GM21367 (cell line): Measurements from ENCODE around the gene TBCCD1.
"Not testable (repeated sequence)": the region's sequence is repeated elsewhere in the genome, so short reads cannot be mapped to it uniquely, and the experiment has no call there.

Source experiments
- ATAC-seq: cut with Tn5 transposase; IDR thresholded peaks from one replicate; pipeline ENCODE4 v1.9.1; 2021; ENCODE audit not compliant: unreplicated experiment

The TBCCD1 gene

DNA sequence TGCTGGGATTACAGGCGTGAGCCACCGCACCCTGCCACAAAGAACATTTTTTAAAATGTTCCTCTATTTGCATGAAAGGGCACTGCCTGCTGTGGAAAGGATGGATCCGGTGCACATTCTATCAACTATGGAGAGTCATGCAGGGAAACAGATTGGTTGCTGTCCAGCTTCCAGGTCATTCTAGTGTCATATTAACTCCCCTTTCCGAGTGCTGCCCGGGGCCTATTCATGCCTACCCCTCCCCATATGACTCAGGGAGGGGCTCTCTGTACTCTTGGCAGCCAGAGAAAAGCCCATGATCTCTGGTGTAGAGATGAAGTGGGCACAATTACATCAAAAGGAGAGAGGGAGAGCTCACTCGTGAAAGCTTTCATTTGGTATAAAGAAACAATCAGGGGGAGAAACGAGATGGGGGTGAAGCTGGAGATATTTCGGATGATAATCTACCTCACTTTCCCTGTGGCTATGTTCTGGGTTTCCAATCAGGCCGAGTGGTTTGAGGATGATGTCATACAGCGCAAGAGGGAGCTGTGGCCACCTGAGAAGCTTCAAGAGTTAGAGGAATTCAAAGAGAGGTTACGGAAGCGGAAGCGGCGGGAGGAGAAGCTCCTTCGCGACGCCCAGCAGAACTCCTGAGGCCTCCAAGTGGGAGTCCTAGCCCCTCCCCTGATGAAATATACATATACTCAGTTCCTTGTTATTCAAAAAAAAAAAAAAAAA lies 29.6 kb upstream of the TBCCD1 start:
- no peak for ATAC-seq

DNA sequence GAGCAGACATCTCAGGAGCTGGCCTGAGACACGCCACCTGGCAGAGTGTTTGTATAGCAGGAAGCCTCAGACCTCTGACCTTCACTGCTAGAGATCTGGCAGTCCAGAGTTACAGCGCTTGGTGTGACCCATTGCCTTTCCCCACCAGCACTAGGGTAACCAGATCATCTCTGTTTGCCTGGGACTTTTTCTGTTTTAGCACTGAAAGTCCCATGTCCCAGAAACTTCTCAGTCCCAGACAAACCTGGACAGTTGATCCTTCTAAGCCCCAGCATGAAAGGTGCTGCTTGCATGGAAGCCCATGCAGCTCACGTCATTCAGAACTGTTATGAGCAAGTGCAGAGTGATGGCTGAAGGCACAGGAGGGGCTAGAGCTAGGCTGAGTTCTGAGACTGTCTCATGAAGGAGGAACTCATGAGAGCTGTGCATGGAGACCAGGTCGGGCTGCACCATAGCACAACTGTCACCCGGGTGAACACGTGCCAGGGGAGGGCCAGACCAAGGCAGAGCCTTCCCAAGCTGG lies 27.5 kb upstream of the TBCCD1 start:
- no peak for ATAC-seq

DNA sequence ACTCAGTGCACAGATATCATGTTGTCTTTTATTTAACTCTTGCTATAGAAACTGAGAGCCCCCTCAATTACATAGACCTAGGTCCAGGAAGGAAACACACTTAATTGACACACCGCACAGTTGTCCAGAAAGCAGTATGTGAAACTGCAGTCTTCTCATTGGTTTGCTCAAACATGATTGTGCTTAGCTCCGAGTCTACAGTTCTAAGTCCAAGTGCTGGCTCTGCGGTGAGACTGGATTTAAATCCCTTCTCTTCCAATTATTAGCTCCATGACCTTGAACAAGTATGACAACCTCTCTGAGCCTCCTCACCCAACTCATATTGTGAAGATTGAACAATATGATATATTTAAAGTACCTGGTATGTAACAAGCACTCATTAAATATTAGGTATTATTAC lies 26.7 kb upstream of the TBCCD1 start:
- no peak for ATAC-seq

DNA sequence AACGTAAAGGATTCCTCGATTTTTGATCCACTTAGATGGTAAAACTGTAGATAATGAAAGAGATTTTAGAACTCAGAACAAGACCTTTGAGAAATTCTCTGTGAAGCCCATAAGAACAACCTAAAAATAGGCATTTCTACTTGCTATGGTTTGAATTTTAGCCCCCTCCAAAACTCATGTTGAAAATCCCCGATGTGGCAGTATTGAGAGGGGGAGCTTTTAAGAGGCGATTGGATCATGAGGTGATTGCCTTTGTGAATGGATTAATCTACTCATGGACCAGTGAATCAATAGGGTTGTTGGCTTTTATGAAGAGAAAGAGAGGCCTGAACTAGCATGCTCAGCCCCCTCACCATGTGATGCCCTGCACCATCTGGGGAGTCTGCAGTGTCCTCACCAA lies 25.5 kb upstream of the TBCCD1 start:
- ATAC-seq = no peak

DNA sequence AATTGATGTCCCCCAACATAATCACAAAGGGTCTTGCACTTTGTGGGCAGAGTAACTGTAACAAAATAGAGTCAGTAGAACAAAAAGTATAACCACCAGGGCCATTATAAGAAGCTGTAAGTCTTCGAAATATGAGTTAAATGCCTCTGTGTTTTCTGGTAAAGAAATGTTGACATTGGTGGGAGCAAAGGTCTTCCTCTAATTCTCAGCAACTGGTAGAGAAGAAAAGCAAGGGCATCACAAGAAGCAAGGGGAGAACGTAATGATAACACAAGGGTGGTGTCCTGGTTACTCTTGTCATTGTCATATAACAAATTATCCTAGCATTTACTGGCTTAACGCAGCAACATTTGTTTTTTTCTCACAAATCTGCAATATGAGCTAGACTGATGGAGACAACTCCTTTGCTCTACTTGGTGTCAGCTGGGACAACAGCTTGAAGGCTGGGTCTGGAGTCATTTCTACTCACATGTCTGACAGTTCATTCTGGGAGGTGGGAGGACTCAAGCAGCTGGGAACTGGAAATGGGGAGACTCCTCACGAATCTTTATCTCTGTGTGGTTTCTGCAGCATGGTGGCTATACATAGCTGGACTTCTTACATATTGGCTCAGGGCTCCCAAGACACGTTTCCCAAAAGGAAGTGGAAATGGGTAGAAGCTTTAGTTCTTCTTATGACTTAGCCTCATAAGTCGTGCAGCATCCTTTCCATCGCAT lies 23.6 kb upstream of the TBCCD1 start:
- no peak for ATAC-seq

DNA sequence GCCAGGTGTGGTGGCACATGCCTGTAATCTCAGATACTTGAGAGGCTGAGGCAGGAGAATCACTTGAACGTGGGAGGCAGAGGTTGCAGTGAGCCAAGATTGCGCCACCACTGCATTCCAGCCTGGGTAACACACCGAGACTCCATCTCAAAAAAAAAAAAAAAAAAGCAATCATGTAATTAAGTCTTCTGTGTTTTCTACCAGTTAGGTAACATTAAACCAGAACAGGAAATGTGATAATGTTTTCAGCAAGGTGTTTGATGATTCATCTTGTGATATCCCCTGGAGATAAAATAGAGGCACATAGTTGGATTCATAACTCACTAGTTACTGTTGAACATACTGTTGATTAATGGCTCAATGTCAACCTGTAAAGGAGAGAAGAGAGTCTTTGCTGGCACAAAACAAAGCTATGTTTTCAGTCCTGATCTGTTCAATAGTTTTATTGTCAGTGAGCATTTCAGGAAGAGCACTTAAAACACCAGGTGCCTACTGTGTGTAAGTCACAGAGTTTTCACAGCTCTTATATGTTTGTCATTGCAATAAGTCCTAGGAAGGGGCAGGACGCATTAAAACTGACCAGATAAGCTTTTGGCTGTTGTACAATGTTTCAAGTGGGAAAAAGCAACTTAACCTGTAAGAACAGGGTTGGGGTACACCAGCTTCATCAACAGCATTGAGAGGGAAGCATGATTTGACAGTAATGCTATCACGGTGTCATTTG lies 22.9 kb upstream of the TBCCD1 start:
- ATAC-seq = no peak

DNA sequence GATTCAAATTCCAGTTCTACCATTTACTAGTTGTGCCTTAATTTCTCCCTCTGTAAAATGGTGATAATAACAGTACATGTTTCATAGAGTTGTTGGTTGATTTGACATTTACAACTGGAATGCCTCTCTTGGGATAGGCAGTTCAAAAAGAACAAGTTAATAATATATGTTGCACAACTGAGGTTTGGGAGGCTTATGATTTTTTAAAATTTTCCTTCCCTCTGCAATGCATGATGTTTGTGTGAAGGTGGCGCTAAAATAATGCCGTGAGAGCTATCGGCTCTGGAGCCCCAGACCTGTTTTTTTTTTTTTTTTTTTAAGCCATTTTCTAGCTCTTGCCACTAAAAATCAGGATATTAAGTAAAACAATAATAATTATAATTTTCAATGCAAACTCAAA lies 22.0 kb upstream of the TBCCD1 start:
- no peak for ATAC-seq

DNA sequence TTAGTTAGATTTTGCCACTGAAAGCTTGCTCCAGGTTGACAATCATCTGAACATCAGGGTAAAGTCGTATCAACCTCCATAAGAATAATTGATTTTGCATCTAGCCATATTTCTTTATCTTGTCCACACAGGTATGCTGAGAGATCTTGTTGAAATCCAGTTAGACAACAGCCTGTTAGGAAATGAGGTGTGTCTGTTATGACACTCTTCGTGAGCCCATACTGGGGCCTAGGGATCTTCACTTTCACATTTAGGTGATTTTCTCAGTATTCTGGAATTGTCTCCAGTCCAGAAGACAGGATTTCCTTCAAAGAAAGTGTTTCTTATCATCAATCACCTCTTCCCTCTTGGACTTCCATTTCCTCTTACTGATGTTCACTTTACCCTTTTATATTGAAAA lies 21.5 kb upstream of the TBCCD1 start:
- ATAC-seq = no peak

DNA sequence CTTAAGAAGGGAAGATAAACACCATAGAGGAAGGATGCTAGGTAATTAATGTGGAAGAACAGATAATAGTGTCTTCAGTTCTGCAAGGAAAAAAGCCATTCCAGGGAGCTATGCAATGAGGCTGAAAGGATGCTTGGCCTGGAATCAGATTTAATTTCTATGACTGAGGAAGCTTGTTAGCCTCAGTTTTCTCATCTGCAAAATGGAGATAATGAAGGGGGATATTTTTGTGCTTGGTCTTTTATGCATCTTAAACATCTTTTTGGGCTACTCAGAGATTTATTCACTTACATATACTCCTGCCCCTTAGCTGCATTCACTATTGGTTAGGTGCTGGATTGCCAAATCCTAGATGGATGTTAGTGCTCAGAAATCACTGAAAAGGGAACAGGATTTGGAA lies 20.0 kb upstream of the TBCCD1 start:
- ATAC-seq = no peak

DNA sequence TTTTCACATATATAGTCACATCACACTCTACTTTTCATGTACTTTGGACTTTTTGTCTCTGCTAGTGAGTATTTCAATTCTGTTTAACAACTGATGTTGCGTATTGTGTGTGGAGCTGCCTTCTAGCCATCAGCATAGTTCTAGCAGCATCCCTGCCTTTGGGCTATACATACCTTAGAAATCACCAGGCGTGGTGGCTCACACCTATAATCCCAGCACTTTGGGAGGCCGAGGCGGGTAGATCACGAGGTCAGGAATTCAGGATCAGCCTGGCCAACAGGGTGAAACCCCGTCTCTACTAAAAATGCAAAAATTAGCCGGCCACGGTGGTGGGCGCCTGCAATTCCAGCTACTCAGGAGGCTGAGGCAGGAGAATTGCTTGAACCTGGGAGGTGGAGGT lies 19.1 kb upstream of the TBCCD1 start:
- ATAC-seq = not testable (repeated sequence)

DNA sequence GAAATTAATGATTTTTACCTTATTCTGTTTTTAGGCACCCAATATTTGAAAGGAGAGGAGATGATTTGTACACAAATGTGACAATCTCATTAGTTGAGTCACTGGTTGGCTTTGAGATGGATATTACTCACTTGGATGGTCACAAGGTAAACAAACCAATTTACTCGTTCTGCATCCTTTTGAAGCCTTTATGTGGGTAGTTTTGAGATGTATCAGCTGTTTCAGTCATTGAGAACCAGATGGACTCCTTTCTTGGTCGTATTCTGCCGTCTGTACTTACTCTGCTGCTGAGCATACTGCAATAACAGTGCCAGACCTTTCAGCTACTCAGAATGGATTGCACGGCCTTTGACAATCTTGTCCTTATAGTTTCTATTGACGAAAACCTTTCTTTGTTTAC lies 16.7 kb upstream of the TBCCD1 start:
- no peak for ATAC-seq

DNA sequence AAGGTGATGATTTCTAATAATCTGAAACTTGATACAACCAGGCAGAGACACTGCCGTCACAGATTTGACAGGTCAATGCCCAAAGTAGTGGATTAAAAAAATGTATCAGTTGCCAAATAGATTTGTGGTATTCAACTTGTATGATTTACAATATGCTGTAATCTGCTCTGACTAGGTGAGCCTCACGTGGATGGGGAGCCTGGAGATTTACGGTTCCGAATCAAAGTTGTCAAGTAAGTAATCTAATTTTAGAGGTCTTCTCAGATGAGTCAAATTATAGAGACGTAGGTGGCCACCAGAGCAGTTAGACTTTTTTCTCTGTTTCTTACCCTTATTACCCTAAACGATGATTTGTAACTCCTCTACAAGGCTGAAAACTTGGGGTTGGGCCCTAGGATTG lies 15.4 kb upstream of the TBCCD1 start:
- no peak for ATAC-seq

DNA sequence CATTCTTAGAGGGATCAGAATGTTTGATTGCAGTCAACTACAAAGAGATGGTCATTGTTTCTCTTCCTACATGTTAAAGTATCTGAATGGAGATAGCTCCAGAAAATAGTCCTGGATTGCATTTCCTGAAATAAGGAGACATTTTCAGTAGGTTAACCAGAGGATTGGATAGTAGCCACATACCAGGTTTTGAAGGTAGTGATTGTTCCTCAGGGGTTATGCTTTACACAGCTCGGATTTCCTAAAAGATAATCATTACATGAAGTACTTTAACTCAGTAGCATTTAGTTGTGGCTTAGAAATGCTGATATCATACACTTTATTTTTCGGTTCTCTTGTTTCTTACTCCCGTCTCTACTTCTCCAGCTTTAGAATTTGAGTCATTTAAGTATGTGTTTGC lies 13.6 kb upstream of the TBCCD1 start:
- no peak for ATAC-seq

DNA sequence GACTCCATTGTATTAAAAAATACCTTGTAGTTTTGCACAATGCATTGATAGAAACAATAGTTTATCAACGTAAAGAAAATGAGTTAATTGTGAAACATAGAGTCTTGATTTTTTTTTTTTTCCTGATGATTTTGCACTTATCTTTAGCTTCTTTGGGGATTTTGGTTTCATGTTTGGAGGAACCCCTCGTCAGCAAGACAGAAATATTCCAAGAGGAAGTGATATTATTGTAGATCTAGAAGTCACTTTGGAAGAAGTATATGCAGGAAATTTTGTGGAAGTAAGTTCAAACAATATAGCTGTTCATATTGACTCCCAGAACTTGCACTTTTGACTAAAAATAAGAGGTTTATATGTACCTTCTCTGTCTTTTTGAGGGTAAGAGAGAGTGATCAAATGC lies 10.4 kb upstream of the TBCCD1 start:
- no peak for ATAC-seq

DNA sequence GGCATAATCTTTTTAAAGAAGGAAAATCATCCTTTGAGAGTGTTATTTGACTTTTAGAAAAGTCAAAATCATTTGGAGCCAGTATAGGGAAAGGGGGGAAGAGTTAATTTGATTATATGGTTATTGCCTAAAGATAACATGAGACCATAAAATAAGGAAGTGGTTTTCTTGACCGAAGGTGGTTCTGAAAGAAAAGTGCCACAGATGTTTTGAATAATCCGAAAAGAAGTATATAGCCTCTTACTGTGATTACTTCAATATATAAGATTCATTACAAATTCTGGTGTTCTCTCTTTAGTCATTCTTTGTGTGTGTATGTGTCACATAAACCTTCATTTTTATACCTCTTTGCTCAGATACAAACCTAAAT lies 4.5 kb upstream of the TBCCD1 start:
- no peak for ATAC-seq

DNA sequence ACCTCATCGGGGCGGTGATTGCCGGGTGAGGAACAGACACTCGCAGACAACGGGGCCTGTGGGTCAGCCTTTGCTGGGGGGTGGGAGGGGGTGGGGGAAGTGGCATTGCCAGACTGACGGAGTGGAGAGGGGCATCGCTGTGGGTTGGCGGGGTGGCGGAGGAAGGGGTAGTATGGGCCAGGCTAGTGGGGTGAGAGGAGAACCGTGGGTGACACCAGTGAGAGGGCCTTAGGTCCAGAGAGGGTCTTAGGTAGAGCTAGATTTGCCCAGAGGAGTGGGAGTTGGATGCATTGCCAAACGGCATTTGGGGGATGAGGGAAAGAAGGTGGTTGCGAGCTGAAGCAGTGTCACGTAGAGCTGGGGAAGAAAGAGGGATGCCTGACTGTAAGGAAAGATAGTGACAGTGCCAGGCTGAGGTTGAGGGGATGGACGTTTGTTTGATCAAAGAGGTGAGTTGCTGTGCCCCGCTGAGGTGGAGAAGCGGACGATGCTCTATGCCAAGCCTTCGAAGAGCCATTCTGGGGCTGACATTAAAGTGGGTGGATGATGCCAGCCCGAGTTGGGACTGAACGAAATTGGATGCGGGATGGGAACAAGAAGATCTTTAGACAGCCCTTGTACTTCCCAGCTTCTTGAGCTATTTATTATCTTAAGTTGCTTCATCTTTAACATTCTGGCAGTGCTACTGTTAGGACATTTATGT lies 4.0 kb upstream of the TBCCD1 start:
- no peak for ATAC-seq

DNA sequence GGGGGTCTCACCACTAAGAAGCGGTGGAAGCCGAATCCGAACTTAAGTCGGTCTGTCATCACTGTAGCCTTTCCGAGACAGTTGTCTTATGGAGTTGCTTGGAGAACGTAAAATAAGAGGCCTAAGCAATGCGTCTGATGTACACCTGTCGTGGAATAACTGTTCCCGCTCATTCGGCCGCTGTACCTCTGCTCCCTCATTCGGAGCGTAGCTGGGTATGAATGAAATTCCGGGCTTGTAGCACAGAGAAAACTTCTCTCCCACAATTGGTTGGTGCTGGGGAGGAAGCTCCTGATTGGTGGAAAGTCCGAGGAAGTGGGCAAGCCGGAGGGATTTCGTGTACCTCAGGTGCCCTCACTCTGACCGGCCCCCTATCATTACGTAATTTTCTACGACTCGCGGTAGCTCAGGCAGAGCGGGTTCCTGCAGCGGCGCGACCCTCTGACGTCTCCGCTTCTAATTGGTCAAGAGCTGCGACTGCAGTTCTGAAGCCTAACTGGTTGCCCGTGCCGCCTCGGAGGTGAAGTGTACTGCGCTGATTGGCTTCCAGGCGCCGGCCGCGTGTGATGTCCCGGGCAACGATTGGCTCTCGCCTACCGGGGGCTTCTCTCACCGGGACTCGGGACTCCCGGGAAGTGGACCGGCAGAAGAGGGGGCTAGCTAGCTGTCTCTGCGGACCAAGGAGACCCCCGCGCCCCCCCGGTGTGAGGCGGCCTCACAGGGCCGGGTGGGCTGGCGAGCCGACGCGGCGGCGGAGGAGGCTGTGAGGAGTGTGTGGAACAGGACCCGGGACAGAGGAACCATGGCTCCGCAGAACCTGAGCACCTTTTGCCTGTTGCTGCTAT lies 3.2 kb upstream of the TBCCD1 start, which contains the start of gene DNAJB11:
Gene DNAJB11, plus strand, starts transcription at position 625 of the 845 bp plus-strand sequence. Its CDS starts 178 bp downstream, at position 803.
- ATAC-seq = peak; percentile 86

DNA sequence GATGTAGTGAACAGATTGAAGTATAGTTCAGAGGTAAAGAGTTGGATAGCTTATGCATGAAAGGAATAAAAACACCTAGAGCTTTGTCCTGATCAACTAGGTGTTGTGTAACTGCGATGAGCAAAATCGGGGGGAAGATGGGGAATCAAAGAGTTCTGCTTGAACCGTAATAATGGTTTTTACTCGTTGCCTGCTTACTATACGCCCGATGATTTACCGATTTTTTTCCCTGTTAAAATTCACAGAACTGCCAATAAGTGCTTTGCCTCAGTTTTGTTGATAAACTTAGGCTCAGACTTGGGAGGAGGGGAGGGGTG lies 2.6 kb upstream of the TBCCD1 start:
- ATAC-seq = no peak

DNA sequence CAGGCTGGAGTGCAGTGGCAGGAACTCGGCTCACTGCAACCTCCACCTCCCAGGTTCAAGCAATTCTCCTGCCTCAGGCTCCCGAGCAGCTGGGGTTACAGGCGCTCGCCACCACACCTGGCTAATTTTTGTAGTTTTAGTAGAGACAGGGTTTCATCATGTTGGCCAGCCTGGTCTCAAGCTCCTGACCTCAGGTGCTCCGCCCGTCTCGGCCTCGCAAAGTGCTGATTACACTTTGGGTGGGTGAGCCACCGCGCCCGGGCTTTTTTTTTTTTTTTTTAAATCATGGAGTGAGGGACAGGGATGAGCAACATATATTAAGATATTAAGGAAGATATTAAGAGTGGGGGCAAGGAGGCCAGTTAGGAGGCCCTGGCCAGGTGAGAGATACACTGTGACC lies 2.2 kb upstream of the TBCCD1 start:
- not testable (repeated sequence) for ATAC-seq

DNA sequence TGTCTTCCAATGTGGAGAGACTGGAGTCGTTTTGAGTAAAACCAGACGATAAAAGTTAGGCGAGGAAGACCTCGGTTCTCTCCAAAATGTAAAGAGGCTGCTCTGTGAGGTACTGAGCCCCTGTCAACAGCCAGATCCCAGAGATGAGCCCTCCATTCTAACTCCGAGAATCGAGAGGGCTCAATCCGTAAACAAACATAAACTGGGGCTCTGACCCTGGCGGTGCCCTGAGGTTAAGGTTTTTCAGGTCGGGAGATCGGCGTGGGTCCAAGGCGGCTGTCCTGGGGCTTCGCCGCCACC lies 417 bp downstream of the TBCCD1 start:
- no peak for ATAC-seq

DNA sequence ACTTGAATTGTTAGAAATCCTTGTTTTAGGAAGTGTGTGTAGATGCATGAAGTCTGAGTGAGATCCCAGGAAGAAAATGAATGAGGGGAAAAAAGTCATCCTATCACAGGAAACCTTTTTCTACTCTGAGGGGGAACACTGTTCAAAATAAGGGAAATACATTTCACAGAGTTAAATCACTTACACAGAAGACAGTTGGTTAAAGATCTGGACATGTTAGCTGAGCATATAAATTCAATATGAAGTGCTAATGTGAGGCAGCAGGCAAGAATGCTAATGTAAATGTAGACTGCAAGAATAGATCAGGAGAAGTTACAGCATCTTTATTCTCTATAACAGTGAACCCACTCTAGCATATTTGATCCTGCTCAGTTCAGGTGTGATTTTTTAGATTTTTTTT lies 2.6 kb downstream of the TBCCD1 start:
- ATAC-seq = no peak
